AG09309 (cell line): ENCODE measurements around the gene IPMK.

Experiments used
- DNase-seq: peaks from one replicate; pipeline ENCODE4 v3.0.0-alpha.2; 2010; ENCODE audit warnings: low read depth
- H3K4me3 ChIP-seq: 2 replicates; pipeline ENCODE4 v1.5.1; 2011; ENCODE audit warnings: mild to moderate bottlenecking, low read depth, low read length, moderate library complexity; ENCODE audit not compliant: control insufficient read depth
- CTCF ChIP-seq: IDR thresholded peaks from 2 replicates; pipeline ENCODE4 v1.5.1; 2011; ENCODE audit warnings: mild to moderate bottlenecking, low read depth, low read length, inconsistent platforms; ENCODE audit not compliant: insufficient read depth, control insufficient read depth; ENCODE audit errors: missing control alignments

The IPMK gene

GRCh38 chr10:58268946-58269781, 1.5 kb upstream of the IPMK start, which contains the start of gene CISD1:
Gene CISD1, plus strand, starts transcription at chr10:58269162. Its CDS starts 112 bp downstream, at chr10:58269274.
- TF ChIP-seq CTCF, result no peak
- peak within 1 kb of the TSS; percentile 97 for H3K4me3 ChIP-seq
- DNase-seq, result peak; percentile 98

- no peak for DNase-seq
- TF ChIP-seq CTCF, result no peak
- peak overlapping the region; percentile 97 for H3K4me3 ChIP-seq
Measured at GRCh38 chr10:58268454-58268945, 806 bp upstream of the IPMK start.

- TF ChIP-seq CTCF, result no peak
- peak overlapping the region; percentile 97 for H3K4me3 ChIP-seq
- no peak for DNase-seq
Measured at GRCh38 chr10:58266826-58267712, 625 bp downstream of the IPMK start.

- peak overlapping the region; percentile 97 for H3K4me3 ChIP-seq
- TF ChIP-seq CTCF, result no peak
- no peak for DNase-seq
Measured at GRCh38 chr10:58266003-58266825, 1.5 kb downstream of the IPMK start.

GRCh38 chr10:58265249-58265648, 2.4 kb downstream of the IPMK start:
- no peak for TF ChIP-seq CTCF
- H3K4me3 ChIP-seq, result no peak overlapping the region
- DNase-seq, result no peak

- H3K4me3 ChIP-seq, result no peak overlapping the region
- no peak for DNase-seq
- no peak for TF ChIP-seq CTCF
Measured at GRCh38 chr10:58264780-58265179, 2.9 kb downstream of the IPMK start.
